ENCODE measurements around the gene HOXD9.

Gene HOXD9

DNA sequence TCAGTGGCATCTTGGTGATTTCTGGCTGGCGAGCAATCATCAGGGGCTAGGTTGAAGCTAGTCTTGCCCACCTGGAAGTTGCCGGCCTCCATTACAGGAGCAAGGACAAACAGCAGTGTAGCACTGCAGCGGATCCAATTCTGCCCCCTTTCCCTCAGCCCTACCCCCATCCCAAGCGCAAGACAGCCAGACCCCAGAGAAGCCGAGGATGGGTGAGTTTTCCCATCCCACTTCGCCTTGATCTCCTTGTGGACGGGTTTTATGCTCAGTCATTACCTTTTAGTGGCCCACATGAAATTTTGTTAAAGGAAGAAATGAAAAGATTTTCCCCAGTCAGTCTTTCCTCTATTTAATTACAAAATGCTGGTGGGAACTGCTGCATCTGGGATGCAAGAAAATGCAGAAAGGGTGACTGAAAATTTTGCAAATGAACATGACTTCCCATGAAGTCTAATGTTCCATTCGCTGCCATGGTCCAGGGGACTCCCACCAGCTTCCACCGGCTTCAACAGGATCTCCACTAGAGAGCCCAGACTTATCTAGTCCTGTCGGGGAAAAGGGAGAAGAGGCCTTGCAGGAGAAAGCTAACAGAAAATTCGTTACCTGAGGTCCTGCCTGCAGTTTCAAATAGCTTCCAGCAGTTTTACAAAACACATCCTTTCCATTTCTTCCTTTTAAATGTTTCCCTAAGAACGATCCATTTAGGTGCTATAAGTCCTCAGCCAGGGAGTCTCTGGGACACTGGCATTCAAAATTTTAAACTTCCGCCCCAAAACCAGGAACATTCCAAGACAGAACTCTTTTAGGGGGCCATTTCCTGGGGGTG lies 1.9 kb upstream of the HOXD9 start:
- in situ Hi-C loops (cut with MboI; ENCODE audit: low sequenced_read_pairs): loop anchor here (25.0 kb wide), 1 partner anchor 1192 kb away; no protein-coding TSS in a partner anchor

DNA sequence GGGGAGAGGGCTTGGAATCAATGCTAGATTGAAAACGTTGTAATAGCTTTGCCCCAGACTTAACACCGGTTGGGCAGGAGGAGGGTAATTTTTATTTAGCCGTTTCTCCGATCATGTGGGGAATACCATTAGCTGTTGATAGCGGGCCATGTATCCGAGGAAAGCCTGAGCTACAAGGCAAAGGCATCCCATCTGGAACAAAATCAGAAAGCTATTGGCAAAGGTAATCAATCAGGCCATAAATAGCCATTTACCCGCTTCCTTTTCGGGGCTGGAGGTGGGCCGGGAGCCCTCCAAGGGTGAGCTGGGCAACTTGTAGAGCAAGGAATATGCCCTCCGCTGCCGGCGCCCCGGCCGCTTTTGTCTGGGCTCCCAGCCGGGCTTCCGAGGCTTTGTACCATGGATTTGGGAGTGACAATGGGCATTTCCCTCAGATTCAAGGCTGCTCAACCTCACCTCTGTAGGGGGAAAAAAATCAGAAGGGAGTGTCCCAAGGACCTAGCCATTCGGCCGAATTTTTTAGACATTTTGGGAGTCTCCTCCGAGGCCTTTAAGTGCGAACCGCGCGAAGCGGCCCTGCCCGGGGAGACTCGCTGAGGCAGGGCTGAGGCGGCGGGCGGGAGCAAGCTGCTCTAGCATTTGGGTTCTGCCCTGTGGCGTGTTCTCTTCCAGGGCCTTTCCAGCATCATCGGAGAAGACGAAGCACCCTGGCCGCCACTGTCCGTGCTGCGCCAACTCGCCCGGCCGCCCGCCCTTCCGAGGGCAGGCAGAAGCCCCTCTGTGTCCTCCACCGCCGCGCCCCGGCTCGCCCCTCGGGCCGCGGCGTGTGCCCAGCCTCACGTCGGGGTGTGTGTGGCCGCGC lies 1.1 kb upstream of the HOXD9 start:
- in situ Hi-C loops (cut with MboI; ENCODE audit: low sequenced_read_pairs): loop anchor here (25.0 kb wide), 1 partner anchor 1191 kb away; no protein-coding TSS in a partner anchor

GRCh38 chr2:176122052-176122682 lies 352 bp upstream of the HOXD9 start:
- in situ Hi-C loops (cut with MboI; ENCODE audit: low sequenced_read_pairs): loop anchor here (25.0 kb wide), 1 partner anchor 1190 kb away; no protein-coding TSS in a partner anchor

- in situ Hi-C loops (cut with MboI; ENCODE audit: low sequenced_read_pairs): loop anchor here (25.0 kb wide), 1 partner anchor 1189 kb away; no protein-coding TSS in a partner anchor
Measured at GRCh38 chr2:176123411-176124109, 1.0 kb downstream of the HOXD9 start.

DNA sequence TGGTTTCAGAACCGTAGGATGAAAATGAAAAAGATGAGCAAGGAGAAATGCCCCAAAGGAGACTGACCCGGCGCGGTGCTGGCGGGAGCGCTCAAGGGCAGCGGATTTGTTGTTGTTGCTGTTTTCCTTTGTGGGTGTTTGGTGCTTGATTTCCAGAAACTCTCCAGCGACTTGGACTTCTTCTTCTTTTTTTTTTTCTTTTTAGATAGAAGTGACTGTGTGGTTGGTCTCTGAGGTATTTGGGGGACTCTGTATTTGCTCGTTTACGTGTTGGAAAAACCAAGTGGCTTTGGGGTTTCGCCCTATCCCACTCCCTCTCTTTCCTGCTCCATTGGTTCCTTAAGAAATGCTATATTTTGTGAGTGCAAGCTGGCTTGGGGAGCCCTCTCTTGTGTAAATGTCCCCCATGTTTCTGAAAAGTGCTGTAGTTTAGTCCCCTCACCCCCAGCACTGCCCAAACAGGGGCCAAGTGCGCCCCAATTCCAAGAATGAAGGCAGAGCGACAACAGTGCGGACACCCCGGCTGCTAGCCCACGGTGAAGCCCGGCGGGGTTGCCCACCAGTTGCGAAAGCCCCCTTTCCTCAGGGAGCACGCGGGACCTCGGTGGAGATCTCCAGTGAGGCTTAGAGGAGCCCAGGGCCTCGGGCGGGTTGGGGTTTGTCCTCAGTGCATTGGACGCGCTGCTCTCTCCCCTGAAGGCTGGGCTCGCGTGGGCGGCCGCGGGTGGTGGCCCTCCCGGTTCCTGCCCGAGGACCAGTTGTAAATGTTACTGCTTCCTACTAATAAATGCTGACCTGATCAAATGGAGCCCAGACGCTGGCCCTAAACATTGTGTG lies 1.8 kb downstream of the HOXD9 start:
- in situ Hi-C loops (cut with MboI; ENCODE audit: low sequenced_read_pairs): loop anchor here (25.0 kb wide), 1 partner anchor 1188 kb away; no protein-coding TSS in a partner anchor

- in situ Hi-C loops (cut with MboI; ENCODE audit: low sequenced_read_pairs): loop anchor here (25.0 kb wide), 4 partner anchors 337 to 1187 kb away; no protein-coding TSS in a partner anchor
Measured at GRCh38 chr2:176124947-176125771, 2.6 kb downstream of the HOXD9 start.

- in situ Hi-C loops (cut with MboI; ENCODE audit: low sequenced_read_pairs): loop anchor here (25.0 kb wide), 3 partner anchors 337 to 1012 kb away; no protein-coding TSS in a partner anchor
Measured at GRCh38 chr2:176125772-176126054, 3.2 kb downstream of the HOXD9 start.

DNA sequence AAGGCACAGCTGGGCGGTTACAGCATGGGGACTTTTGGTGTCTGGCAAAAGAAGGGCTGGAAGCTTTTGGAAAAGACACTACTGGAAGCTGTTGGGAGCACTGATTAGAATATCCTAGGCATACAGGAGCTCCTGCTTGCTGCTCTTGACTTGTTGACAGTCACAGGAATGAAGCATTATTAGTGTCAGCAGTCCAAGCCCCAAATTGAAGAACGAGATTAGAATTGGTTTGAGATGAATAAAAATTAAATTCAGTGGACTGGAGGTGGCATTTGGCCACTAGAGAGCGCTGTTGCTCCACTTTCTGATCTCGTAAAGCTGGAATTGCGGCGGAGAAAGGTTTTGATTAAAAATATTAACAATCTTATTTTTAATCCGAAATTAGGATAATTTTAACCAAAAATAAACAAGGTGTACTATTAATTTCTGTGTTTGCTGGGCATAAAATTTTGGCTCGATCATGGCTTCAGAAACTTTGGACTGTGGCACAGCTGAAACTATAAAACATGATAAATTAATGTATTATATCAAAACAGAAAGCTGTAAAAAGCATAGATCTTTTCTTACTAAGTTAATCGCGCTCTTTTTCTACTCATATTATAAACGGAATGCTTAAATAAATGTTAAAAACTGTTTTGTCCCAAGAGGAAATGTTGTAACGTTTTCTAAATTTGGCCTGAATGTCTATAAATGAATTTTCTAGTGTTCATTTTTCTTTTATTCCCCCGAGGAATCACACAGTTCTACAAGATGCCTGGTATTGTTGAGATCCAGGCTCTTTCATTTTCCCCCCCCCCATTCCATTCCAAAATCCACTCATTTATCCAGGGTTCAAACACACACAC lies 4.6 kb downstream of the HOXD9 start:
- in situ Hi-C loops (cut with MboI; ENCODE audit: low sequenced_read_pairs): loop anchor here (25.0 kb wide), 3 partner anchors 335 to 1010 kb away; no protein-coding TSS in a partner anchor

DNA sequence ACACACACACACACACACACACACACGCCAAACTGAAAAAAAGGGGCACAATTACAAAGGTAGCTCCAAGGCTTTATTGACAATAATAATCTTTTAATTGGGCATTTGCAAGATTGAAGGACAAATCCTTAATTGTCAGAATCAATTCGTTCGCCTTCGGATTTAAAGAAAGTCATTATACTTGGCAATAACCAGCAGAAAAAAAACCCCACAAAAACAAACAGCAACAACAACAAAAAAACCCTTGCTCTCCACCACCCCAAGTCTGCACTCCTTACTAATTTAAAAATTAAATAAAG lies 5.2 kb downstream of the HOXD9 start:
- in situ Hi-C loops (cut with MboI; ENCODE audit: low sequenced_read_pairs): loop anchor here (25.0 kb wide), 3 partner anchors 335 to 1010 kb away; no protein-coding TSS in a partner anchor

GRCh38 chr2:176128172-176128981 lies 5.9 kb downstream of the HOXD9 start:
- in situ Hi-C loops (cut with MboI; ENCODE audit: low sequenced_read_pairs): loop anchor here (25.0 kb wide), 3 partner anchors 334 to 1009 kb away; no protein-coding TSS in a partner anchor

DNA sequence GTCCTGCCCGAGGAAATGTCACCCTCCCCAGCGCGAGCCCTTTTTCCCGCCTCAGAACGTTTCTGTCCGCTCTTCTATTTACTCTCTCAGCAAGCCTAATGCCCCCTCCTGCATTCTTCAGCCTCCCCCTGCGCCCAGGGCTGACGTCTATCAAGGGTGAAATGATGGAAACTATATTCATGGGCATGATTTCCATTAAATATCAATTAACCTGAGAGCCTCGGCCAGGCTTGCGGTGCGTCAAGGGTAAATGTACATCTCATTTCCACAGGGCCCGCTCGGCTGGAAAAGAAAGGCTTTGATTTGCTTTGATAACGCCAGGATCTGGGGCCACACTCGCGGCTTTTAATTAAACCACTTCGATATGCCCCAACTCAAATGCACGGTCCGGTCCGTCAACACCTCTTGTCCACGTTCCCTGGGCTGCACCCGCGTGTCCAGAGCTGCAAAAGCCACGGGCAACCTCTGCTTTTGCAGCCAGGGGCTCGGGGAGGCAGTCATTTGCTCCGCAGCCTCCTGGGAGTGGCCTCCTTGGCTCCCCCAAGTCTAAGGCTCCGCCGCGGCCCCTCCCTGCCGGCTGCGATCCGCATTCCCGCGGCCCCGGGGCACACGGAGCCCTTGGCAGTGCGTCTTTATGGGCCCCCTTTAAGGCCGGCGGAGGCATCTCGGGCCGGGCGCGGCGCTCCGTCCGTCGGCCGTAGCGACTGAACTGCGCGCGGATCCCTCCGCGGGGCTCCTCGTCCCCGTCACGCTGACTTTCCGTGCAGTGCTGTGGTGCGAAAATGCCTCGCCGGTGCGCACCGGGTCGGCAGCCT lies 6.7 kb downstream of the HOXD9 start, which contains the start of gene HOXD8:
Gene HOXD8 (plus strand): TSS at position 724 of the 815 bp plus-strand sequence. CDS start 662 bp downstream, outside the sequence.
- in situ Hi-C loops (cut with MboI; ENCODE audit: low sequenced_read_pairs): loop anchor here (25.0 kb wide), 3 partner anchors 333 to 1008 kb away; no protein-coding TSS in a partner anchor

DNA sequence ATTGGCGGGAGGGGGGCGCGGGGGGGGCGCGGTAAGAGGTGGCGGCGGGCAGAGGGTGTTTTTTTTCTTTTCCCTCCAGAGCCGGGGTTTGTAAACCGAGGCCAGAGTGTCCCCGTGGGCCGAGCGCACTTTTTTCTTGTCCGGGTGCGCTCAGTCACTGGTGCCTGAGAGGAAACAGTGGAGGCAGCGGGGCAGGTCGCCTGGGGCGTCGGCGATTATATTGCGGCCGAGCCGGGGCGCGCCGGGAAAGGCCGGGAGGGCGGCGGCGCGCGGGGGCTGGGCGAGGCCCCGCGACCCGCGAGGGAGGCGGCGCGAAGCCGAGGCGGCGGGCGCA lies 7.3 kb downstream of the HOXD9 start:
- in situ Hi-C loops (cut with MboI; ENCODE audit: low sequenced_read_pairs): loop anchor here (25.0 kb wide), 3 partner anchors 333 to 1008 kb away; no protein-coding TSS in a partner anchor

GRCh38 chr2:176130147-176130956 lies 7.8 kb downstream of the HOXD9 start:
- in situ Hi-C loops (cut with MboI; ENCODE audit: low sequenced_read_pairs): loop anchor here (25.0 kb wide), 3 partner anchors 332 to 1007 kb away; no protein-coding TSS in a partner anchor

- in situ Hi-C loops (cut with MboI; ENCODE audit: low sequenced_read_pairs): loop anchor here (25.0 kb wide), 3 partner anchors 331 to 1006 kb away; no protein-coding TSS in a partner anchor
Measured at GRCh38 chr2:176130957-176131847, 8.7 kb downstream of the HOXD9 start.
